Measurements from ENCODE around the gene CCDC192. TPM values are rescaled to one million over a fixed set of nuclear protein-coding genes. Genes with fewer than 3 reads are reported as not detected.

CCDC192 gene
- total RNA-seq, 1 experiment from 2014 or later: 0.52 TPM

GRCh38 chr5:127754259-127754658 is 51.1 kb downstream of the CCDC192 start:
- Mint-ChIP-seq H3K9me3 (no peaks in the 10 kb centered on the region; the same call in 1 of the 2 replicates), H3K4me3 (no peak overlapping the region), H3K36me3 (0 out of 2 replicates have a peak, but pooled peaks cover 3% of the 10 kb centered on the region), H3K27ac (no peak overlapping the region), H3K27me3 (ENCODE audit: low read depth) (0 out of 2 replicates have a peak, but pooled peaks cover 4% of the 10 kb centered on the region), H3K4me1 (peaks cover 29% of the 10 kb centered on the region)
- ChIA-PET CTCF (no interaction called here), POLR2A (no interaction called here)
- ATAC-seq (no peak), DNase-seq (ENCODE audit: low spot score) (no peak)
- no peak for TF ChIP-seq SMAD4 (CRISPR knock-in tag; IDR thresholded peaks at IDR 0.05)
- no peak for TF ChIP-seq SP1 (CRISPR knock-in tag; conservative IDR thresholded peaks at IDR 0.05)
- TF ChIP-seq NFATC4 (CRISPR knock-in tag; IDR thresholded peaks at IDR 0.05): no peak
- TF ChIP-seq STAT6 (CRISPR knock-in tag; conservative IDR thresholded peaks at IDR 0.05; ENCODE audit: low read depth): no peak

GRCh38 chr5:127754706-127755105 is 51.5 kb downstream of the CCDC192 start:
- TF ChIP-seq ZNF317 (CRISPR knock-in tag; IDR thresholded peaks at IDR 0.05; ENCODE audit: borderline replicate concordance, low read depth): no peak
- no peak for TF ChIP-seq ZNF219 (CRISPR knock-in tag; IDR thresholded peaks at IDR 0.05; ENCODE audit: borderline replicate concordance)
- TF ChIP-seq ARID4B (CRISPR knock-in tag; IDR thresholded peaks at IDR 0.05; ENCODE audit: borderline replicate concordance): no peak
- no peak for TF ChIP-seq PRRX2 (CRISPR knock-in tag; IDR thresholded peaks at IDR 0.05)
- no peak for TF ChIP-seq ATF1 (CRISPR knock-in tag; IDR thresholded peaks at IDR 0.05)
- no peak for TF ChIP-seq RELA (CRISPR knock-in tag; IDR thresholded peaks at IDR 0.05; ENCODE audit: borderline replicate concordance)
- TF ChIP-seq NFYB (CRISPR knock-in tag; conservative IDR thresholded peaks at IDR 0.05; ENCODE audit: low read depth): no peak
- no peak for TF ChIP-seq ZNF425 (CRISPR knock-in tag; conservative IDR thresholded peaks at IDR 0.05)
- TF ChIP-seq HMGA2 (CRISPR knock-in tag; IDR thresholded peaks at IDR 0.05): no peak
- no peak for TF ChIP-seq MAX (CRISPR knock-in tag; IDR thresholded peaks at IDR 0.05)
- no peak for TF ChIP-seq CBFB (CRISPR knock-in tag; IDR thresholded peaks at IDR 0.05; ENCODE audit: low read depth)
- TF ChIP-seq ZSCAN18 (CRISPR knock-in tag; IDR thresholded peaks at IDR 0.05): no peak
- no peak for TF ChIP-seq GRHL2 (CRISPR knock-in tag; IDR thresholded peaks at IDR 0.05; ENCODE audit: insufficient replicate concordance, severe bottlenecking)
- no peak for TF ChIP-seq FOXP4 (CRISPR knock-in tag; IDR thresholded peaks at IDR 0.05)
- 0 out of 2 replicates have a peak, but pooled peaks cover 3% of the 10 kb centered on the region for H3K36me3 Mint-ChIP-seq

More at GRCh38 chr5:127754706-127755105, 51.5 kb downstream of the CCDC192 start:
- CTCF ChIA-PET: no interaction called here
- ATAC-seq: no peak
- Mint-ChIP-seq H3K4me3 (no peak overlapping the region), H3K9me3 (no peaks in the 10 kb centered on the region; the same call in 1 of the 2 replicates), H3K27ac (no peak overlapping the region), H3K27me3 (ENCODE audit: low read depth) (0 out of 2 replicates have a peak, but pooled peaks cover 4% of the 10 kb centered on the region), H3K4me1 (peaks cover 29% of the 10 kb centered on the region)
- POLR2A ChIA-PET: no interaction called here
- DNase-seq (ENCODE audit: low spot score): no peak

Measured in WTC11 (cell line).